HG02852 (cell line): Measurements from ENCODE around the gene JAKMIP1.
A peak's percentile ranks its signal among the peaks of the same experiment; 100 is the strongest.

ENCODE experiments used
- ATAC-seq: cut with Tn5 transposase; IDR thresholded peaks from one replicate; pipeline ENCODE4 v1.9.1; 2021; ENCODE audit warnings: mild to moderate bottlenecking, moderate library complexity; ENCODE audit not compliant: unreplicated experiment

Gene JAKMIP1

DNA sequence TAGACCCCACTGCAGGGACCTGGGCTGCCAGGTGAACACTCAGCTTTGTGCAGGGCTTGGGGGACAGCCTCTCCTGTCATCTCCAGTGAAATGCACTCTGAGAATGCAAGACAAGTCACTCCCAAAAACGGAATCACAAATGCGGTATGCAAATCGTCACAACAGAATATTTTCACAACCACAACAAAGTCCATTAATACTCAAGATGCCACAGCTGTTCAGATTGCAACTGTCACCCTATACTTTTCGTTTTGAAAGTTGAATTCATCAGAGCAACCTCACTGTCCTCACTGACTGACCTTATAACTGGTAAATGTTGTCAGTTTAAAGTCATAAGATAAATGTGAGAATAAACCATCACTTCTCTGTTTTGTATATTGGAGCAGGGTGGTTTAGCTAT is 16.6 kb downstream of the JAKMIP1 start:
- ATAC-seq = peak; percentile 46

DNA sequence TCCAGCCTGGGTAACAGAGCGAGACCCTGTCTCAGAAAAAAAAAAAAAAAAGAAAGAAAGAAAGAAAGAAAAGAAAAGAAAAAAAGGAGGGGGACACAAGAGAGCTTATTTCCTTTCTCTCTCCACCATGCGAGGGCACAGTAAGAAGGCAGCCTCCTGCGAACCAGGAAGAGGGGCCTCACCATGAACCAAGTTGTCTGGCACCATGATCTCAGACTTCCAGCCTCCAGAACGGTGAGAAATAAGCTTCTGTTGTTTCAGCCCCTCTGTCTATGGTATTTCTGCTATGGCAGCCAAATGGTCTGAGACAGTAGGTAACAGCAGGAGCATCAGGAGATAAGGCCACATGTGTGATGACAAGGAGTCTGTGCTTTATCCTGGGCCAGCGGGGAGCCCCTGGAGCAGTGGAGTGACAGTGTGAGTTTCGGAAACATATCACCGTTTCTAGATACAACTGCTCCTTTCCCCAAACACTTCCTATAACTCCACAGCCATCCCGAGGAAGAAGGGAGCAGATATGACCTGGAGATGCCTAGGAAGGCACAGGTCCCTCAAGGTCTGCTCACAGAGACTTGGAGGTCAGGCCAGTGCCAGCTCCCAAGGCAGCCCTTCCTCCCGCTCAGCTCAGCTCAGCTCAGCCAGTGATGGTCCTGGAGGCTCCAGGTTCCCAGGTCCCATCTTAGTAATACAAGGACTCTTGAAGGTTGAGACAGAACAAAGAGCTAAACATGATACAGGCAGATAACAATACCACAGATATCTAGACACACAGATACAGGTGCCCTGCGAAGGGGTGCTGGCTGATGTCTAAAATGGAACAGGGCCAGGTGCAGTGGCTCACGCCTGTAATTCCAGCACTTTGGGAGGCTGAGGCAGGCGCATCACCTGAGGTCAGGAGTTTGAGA is 17.7 kb downstream of the JAKMIP1 start:
- no peak for ATAC-seq

DNA sequence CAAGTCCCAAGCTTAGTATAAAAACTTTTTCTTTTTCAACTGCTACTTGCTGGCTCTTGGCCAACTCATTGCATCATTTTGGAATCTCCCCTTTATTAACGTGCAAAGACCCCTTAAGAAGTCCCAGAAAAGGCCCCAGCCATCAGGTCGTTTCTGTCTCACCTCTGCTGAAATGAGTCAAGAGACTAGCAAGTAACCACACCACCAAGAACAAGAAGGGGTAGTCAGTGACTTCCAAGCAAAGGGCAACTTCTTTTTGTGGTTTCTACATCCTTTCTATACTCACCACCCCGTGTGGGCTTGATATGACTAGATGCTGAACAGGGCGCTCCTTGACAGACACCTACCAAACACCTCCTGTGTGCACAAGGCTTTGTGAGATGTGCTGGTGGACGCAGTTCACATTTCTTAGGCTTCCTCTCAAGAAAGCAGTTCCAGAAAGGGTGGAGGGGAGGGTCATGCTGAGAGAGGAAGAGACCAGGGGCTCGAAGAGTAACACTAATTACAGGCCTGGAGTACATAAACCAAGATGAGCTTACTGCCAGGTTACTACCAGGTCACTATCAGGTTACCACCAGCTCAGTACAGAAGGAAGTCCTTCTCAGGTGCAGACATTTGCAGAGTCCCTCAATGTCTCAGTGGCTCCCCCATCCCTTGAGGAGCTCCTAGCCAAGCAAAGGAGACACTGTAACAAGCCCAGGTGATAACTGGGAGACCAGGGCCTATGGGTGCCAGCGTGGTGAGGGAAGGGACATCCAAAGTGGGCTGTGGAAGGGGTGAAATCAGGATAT is 19.3 kb downstream of the JAKMIP1 start:
- ATAC-seq = peak; percentile 80

DNA sequence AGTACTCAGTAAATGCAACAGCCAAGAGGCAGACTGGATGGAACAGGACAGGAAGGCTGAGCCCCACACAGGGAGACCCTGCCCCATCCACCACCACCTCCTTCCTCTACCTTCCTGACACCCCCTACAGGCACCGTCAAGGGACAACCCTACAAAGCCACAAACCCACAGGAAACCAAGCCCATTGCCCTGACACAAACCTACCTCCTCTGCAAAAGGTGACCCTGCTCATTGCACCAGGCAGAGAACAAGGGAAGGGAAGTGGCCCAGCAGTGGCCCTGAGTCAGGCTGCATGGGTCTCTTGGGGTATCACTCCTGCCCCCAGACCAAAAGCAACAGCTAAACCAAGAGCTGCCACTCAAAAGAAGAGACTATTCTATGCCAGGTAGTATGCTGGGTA is 21.0 kb downstream of the JAKMIP1 start:
- ATAC-seq = no peak

DNA sequence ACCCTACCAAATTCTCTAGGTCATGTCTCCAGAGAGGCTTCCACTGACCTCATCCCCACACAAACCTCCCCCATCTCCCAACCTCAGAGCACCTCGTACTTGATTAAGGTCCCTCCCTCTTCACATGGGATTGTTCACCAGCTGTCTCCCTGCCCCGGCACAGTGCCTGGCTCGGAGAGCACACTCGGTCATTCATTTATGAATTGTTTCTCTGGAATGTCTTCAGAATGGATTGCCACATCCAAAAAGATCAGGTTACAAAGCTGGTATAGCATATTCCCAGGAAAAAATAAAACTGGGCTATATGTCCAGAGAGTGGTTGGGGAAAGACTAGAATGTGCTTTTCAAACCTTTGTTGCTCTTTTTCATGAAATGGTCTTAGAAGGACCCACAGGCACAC is 21.6 kb downstream of the JAKMIP1 start:
- no peak for ATAC-seq

DNA sequence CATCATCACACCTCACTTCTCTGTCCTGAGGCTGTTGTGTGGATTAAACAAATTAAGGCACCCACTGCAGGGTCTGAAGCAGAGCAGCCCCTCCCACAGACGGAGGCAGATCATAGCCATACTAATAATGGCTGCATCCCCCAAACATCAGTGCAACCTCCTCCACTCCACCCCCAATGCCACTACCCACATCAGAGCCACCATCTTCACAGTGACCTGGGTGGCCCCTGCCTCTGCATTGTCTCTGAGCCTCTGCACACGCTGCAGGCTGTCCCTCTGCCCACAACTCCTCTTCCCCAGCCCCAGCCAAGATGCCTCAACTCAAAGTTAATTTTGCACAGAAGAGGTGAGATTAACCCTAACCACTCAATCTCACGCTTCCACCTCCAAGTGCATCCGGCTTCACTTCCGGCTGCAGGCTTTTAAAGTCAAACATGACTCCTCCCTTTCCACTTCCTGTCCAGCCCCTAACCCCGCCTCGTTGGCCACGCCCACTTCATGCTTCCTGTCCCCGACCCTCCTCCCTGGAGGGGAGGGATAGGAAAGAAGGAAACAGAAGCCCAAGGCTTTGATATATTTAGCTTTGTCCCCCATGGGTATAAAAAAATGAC is 22.7 kb downstream of the JAKMIP1 start:
- ATAC-seq = no peak

DNA sequence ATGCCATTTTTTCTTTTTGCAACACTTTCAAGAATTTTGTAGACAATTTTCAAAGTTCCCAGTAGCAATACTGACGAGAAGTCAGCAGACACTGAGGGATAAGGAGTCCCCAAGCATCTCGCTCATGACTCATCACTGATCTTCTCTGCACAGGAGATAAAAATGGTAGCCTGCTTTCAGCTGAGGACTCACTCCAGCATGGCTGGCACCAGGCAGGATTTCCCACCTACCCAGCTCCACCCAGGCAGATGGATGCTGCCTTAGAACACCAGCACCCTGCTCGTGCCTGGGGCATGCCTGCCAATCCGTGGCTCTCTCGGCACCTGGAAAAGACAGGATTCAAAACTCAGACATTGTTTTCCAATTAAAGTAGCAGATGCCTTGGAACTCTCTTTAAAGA is 24.9 kb downstream of the JAKMIP1 start:
- ATAC-seq = no peak

DNA sequence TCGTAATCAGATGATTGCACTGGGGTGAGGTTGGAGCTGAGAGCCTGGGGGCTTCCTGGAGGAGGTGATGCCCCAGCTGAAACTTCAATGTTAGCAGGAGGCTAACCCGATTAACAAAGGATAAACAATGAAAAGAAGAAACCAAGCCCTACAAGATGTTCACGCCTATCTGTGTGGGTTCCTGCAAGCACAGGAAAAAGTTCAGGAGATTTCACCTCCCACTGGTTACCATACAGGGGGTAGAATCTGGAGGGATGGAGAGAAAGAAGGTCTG is 27.5 kb downstream of the JAKMIP1 start:
- ATAC-seq = no peak

DNA sequence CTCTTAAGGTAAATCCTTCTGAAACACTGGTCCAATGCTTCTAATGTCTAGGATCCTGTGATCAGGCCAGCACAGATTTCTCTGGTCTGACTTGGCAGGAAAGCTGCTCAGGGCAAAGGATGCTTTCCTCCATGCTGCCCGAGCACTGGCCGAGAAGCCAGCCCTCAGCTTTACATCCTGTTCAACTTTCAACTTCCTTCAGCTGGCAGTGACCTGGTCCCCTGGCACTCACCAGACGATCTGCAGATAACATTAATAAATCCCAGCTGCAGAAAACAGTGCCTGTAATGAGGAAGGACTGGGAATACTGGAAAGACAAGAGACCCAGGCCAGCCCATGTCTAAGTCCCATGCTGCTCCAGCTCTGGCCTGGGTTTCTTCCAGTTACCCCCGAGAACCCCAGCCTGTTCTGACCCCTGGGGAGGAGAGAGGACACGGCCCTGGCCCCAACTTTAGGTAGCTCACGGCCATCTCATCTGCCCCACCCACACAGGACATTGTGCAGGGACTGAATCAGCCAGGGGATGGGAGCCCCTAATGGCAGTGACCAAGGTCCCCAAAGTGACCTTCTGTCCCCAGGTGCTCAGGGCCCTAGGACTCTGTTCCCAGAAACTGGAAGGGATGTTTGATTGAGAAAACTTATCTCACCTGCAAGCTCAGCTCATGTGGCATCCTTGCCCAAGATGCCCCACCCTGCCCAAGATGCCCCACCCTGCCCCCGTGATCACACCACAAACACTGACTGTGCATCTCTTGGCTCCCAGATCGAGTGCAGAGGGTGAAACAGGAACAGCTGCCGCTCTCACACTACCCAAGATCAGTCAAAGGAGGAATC is 28.0 kb downstream of the JAKMIP1 start:
- ATAC-seq = no peak

DNA sequence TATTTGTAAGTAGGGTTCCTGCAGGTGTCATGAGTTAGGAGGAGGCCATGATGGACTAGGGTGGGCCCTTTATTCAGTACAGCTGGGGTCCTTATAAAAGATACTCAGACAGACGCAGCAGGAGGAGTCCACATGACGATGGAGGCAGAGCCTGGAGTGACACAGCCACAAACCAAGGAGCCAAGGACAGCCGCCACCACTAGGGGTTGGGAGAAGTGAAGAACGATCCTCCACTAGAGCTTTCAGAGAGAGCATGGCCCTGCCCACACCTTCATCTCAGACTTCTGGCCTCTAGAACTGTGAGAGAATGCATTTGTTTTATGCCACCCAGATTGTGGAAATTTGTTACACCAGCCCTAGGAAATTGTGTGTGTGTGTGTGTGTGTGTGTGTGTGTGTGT is 31.1 kb downstream of the JAKMIP1 start:
- ATAC-seq = no peak

DNA sequence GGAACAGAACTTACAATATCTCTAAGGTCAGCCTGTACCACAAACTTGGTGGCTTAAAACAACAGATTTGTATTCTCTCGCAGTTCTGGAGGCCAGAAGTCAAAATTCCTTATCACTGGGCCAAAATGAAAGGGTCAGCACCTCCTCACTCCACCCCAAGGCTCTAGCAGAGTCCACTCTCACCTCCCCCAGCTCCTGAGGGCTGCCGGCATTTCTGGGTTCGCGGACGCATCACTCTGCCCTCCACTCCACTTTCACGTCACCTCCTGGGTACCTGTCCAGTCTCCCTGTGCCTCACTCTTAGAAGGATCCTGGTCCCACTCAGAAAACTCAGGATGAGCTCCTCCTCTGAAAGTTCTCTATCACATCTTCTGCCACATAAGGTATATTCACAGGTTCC is 34.6 kb downstream of the JAKMIP1 start:
- no peak for ATAC-seq

DNA sequence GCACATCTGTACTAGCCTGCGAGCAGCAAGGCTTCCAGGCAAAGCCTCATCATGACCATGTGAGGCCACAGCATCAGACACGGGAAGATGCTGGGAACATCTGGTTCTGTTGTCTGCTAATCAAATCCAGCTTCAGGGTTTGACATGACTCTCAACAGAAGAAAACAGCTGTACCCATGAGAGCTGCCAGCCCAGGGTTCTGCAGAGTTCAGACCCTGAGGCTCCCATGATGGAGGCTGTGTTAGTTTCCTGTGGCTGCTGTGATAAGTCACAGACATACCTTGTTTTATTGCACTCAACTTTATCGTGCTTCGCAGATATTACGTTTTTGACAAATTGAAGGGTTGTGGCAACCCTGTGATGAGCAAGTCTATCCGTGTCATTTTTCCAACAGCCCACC is 37.5 kb downstream of the JAKMIP1 start:
- ATAC-seq = no peak

DNA sequence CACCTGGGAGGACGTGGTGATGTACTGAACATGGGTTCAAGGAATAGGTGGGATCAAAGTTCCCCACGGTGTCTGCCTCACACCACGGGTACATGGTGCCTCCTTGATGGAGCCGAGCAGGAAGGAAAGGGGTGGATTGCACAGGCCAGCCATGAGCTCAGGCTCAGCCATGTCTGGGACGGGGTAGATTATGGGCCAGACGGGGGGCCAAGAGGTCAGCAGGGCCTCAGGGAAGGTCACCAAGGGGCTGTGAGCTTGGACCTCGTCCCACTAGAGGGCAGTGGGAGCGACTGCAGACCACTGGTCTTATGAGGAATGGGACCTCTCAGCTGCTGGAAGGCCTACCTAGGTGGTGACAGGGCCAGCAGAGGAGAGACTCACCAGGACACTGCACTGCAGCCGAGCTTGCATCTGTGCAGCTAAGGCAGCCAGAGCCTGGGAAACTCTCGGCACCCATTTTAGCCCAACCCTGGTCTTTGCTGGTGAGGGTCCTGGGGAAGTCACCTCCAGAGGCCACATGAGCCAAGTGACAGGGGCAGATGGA is 38.4 kb downstream of the JAKMIP1 start:
- no peak for ATAC-seq

DNA sequence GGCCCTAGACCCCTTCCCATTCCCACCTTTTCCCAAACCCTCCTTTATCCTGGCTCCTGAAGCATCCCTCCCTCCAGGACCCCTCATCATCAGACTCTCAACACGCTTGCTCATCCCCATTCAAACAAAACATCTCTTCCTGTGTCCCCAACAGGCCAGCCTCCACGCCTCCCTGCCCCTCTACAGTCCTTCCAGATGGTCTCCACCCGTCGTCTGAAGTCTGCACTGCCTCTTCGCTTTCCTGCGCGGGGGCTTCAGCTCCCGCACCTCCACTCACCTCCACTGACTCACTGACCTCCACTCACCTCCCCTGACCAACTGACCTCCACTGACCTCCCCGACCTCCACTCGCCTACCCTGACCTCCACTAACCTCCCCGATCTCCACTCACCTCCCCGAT is 39.8 kb downstream of the JAKMIP1 start:
- ATAC-seq = no peak

DNA sequence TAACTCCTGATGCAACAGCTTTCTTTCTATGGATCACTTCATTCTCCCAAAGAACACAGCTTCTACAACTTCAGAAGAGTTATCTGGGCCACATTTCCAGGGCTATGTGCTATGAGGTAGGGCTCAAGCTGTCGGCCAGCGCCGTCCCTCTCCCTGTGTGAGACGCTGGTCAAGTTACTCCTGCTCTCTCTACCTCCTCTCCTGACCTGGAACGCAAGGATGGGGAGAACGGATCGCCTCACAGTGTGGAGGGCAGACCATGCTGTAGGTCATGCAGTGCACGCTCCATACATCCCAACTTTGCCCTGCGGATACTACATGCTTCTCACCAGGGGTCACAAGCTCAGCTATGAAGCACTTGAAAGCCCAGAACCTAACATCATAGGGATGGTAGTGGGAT is 42.4 kb downstream of the JAKMIP1 start:
- ATAC-seq = no peak

DNA sequence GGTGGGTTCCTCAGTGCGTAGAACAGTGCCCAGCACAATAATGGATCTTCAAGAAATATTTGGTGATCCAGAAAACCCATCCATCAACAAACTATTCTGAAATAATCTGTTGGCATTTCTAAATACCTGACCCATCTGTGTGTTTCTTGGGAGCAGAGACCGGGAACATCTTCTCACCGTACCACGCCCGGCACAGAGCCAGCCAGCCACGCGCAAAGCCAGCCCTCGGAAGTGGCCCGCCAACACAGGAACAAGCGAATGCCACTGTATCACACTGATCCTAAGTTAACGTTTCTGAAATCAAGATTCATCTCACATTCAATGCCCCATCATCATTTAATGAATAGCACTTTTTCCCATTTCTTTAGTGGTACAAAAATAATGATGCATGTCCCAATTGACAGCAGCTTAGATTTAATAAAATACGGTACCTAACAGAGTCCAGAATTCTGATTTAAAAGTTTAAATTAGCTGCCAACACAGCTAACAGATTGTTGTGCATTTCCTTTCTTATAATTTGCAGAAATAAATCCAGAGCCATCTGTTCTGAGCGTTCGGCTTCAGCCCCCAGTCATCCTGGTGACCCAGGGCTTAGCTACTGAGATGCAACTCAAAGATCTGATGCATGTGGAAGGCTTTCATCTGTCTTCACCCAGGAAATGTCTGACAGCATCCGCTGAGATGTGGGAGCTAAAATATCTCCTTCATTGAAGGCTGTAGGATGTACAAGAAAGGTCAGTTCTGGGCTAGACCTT is 44.2 kb downstream of the JAKMIP1 start:
- ATAC-seq = no peak

DNA sequence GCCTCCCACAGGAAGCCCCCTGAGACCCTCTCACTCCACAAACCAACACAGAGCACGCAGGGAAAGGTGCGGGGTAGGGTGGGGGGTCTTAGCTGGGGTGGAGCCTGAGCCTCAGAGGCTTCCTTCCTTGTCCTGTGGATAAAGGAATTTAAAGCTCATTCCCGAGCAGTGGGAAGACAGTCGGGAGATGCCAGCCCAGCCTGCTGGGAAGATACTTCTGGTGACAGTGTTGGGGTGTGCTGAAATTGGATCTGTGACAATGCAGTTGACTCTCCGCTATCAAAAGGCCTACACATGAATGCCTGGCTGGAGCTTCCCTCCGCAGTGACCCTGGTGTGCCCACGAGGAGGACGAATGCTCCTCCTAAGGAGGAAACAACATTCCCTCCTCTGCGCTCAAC is 45.5 kb downstream of the JAKMIP1 start:
- ATAC-seq = no peak

DNA sequence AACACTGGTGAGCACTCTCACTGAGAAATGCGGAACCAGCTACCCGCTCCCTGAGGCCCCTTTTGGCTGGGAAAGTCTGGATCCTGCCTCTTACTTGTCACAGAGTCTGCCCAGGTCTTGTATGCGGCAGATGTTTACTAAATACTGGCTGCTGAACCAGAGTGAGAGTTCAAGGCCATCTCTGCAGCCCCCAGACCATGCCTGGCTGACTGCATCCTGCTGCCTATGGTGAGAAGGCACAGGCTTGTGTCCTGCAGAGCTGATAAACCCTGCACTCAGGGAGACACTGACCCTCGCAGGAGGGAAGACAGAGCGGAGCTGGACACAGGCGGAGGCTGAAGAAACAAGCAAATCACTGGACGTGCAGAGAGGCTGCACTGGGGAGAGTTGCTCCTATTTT is 46.5 kb downstream of the JAKMIP1 start:
- no peak for ATAC-seq

DNA sequence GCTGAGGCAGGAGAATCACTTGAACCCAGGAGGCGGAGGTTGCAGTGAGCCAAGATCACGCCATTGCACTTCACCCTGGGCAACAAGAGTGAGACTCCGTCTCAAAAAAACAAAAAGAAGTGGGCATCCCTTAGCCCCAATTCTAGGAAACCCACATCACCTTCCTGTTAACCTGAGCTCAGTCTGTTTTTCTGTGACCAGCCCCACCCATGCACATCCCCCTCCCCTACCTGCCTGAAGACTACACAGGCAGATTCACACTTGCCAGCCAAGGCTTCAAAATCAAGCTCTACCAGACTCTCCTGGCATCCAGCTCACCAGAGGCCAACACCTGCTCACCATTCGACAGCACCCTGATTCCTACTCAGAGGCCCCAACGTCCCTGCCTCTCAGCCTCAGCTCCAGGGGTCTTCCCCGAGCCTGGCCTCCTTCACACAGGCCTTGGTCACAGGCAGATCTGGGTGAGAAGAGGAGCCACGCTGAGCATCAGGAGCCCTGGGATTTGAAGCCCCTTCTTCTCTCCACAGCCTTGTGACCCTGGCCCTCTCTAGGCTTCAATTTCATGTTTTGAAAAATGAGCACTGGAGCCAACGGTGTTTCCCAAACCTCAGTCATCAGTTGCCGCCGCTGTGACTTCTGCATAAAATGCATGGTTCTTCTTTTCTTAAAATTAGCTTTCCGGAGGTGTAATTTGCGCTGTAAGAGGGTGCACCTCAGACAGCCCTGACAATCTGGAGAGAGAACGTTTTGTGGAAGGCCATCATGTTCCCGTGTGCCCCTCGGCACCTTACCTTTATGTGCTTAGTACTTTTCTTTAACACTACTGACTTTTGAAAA is 47.3 kb downstream of the JAKMIP1 start:
- ATAC-seq = no peak
